GM12892 (cell line): Measurements from ENCODE around the gene PROCA1.

ENCODE experiments used
- POLR2A ChIP-seq: IDR thresholded peaks from 2 replicates; pipeline ENCODE4 v1.6.1; 2011; ENCODE audit warnings: low read depth, low read length, control low read depth
- POLR2AphosphoS5 ChIP-seq: IDR thresholded peaks from 2 replicates; pipeline ENCODE4 v1.6.1; 2011; ENCODE audit warnings: low read depth, low read length, control low read depth
- TAF1 ChIP-seq: IDR thresholded peaks from 2 replicates; pipeline ENCODE4 v1.6.1; 2011; ENCODE audit warnings: low read depth, mild to moderate bottlenecking, control low read depth, low read length, borderline replicate concordance

DNA sequence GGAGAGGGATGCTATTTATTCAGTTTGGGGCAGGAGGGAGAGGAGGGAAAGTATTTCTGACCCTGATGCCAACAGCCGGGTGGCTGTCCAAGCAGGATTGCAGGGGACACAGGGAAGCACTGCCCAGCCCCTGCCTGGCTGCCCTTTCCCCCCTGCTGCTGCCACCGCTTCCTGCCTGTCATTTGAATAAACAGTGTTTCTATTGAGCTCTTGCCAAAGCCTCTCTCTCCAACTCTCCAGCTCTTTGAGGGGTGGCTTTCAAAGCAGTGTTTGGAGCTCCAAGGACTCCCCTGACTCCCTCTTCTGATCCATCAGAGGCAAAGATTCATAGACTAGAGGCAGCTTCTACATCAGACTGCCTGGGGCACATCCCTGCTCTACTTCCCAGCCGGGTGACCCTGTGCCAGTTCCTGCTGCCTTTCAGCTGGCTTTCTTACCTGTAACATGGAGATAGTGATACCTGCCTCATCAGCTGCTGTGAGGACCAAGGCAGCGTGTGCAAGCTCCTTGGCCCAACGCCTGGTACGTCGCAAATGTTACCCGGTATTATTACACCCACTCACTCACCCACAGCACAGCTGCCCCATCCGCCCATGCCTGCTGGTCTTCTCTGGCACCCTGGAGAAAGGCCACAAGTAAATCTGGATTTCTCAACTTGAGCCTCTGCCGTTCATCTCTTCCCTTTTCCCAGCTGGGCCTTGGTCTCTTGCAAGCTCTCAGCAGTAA, 9.5 kb downstream of the PROCA1 start:
- TF ChIP-seq POLR2AphosphoS5 (no peak), POLR2A (no peak), TAF1 (no peak)
